Measurements from ENCODE around the gene WNT7B.

The WNT7B gene

GRCh38 chr22:45978275-45978713 lies 1.3 kb upstream of the WNT7B start:
- no peak for DNase-seq (ENCODE audit: low spot score)
- TF ChIP-seq CTCF (IDR thresholded peaks at IDR 0.05; ENCODE audit: extremely low read depth, missing control alignments), result no peak

- DNase-seq (ENCODE audit: low spot score), result no peak
Observed at GRCh38 chr22:45977551-45978274, 751 bp upstream of the WNT7B start.

GRCh38 chr22:45976254-45977002 lies 534 bp downstream of the WNT7B start:
- no peak for TF ChIP-seq CTCF (IDR thresholded peaks at IDR 0.05; ENCODE audit: extremely low read depth, missing control alignments)
- DNase-seq (ENCODE audit: low spot score), result no peak

More at GRCh38 chr22:45977551-45978274, 751 bp upstream of the WNT7B start:
- TF ChIP-seq CTCF (IDR thresholded peaks at IDR 0.05; ENCODE audit: extremely low read depth, missing control alignments), result no peak

GRCh38 chr22:45975164-45976161 lies 1.5 kb downstream of the WNT7B start:
- no peak for TF ChIP-seq CTCF (IDR thresholded peaks at IDR 0.05; ENCODE audit: extremely low read depth, missing control alignments)
- DNase-seq (ENCODE audit: low spot score), result no peak

- no peak for DNase-seq (ENCODE audit: low spot score)
- no peak for TF ChIP-seq CTCF (IDR thresholded peaks at IDR 0.05; ENCODE audit: extremely low read depth, missing control alignments)
Observed at GRCh38 chr22:45974498-45974897, 2.5 kb downstream of the WNT7B start.

- TF ChIP-seq CTCF (IDR thresholded peaks at IDR 0.05; ENCODE audit: extremely low read depth, missing control alignments), result no peak
- DNase-seq (ENCODE audit: low spot score), result no peak
Observed at GRCh38 chr22:45972889-45973253, 4.1 kb downstream of the WNT7B start.

All from GM20000 (cell line).